AG08396 (cell line): ENCODE results near the gene EHD1.
A peak's percentile ranks its signal among the peaks of the same experiment; 100 is the strongest.

ENCODE experiments used
- DNase-seq: peaks from one replicate; pipeline ENCODE4 v3.0.0; 2012; ENCODE audit warnings: low spot score, mixed read lengths

Gene EHD1

GRCh38 chr11:64890522-64890939 is 12.1 kb upstream of the EHD1 start:
- no peak for DNase-seq

GRCh38 chr11:64888729-64889511 is 10.5 kb upstream of the EHD1 start:
- no peak for DNase-seq

- DNase-seq, result no peak
These were observed 9.9 kb upstream of the EHD1 start for GRCh38 chr11:64888406-64888728.

GRCh38 chr11:64887757-64888405 is 9.5 kb upstream of the EHD1 start:
- DNase-seq, result peak; percentile 90

GRCh38 chr11:64887234-64887756 is 8.9 kb upstream of the EHD1 start:
- no peak for DNase-seq

GRCh38 chr11:64885367-64886286 is 7.2 kb upstream of the EHD1 start:
- DNase-seq, result no peak

GRCh38 chr11:64884019-64884418 is 5.6 kb upstream of the EHD1 start:
- no peak for DNase-seq

- no peak for DNase-seq
These were observed 5.2 kb upstream of the EHD1 start for GRCh38 chr11:64883575-64883974.

GRCh38 chr11:64882243-64882642 is 3.8 kb upstream of the EHD1 start:
- no peak for DNase-seq

GRCh38 chr11:64881476-64881875 is 3.1 kb upstream of the EHD1 start:
- no peak for DNase-seq

GRCh38 chr11:64880240-64881001 is 2.0 kb upstream of the EHD1 start:
- DNase-seq, result no peak

GRCh38 chr11:64879244-64879900 is 951 bp upstream of the EHD1 start:
- DNase-seq, result no peak

- no peak for DNase-seq
These were observed 263 bp downstream of the EHD1 start for GRCh38 chr11:64878223-64878493.

GRCh38 chr11:64877390-64878222 is 815 bp downstream of the EHD1 start:
- no peak for DNase-seq

GRCh38 chr11:64876835-64877341 is 1.5 kb downstream of the EHD1 start:
- peak; percentile 72 for DNase-seq

- no peak for DNase-seq
These were observed 2.1 kb downstream of the EHD1 start for GRCh38 chr11:64876229-64876750.

GRCh38 chr11:64875369-64876228 is 2.8 kb downstream of the EHD1 start:
- DNase-seq, result no peak

GRCh38 chr11:64874308-64875240 is 3.8 kb downstream of the EHD1 start:
- no peak for DNase-seq
